ENCODE data around the gene LAMB2. TPM values are rescaled to one million over a fixed set of nuclear protein-coding genes. Genes with fewer than 3 reads are reported as not detected.

LAMB2 gene
- polyA plus RNA-seq, 1 donor (not counting 4 experiments of a cell fraction or from before 2014, with no cell fraction given) = 108 TPM

DNA sequence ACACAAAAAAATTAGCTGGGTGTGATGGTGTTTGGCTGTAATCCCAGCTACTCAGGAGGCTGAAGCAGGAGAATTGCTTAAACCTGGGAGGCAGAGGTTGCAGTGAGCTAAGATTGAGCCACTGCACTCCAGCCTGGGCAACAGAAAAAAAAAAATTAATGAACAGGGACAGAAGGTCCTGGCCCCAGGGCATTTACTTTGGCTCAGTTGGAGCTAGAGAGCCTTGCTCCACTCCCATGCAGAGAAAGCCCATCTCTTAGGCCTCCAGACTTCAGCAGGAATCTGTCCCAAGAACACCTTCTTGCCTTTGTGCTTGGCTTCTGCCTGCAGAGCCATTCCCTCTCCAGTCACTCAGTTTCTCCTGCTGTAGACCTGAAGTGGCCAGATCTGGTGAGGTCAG, 47.3 kb upstream of the LAMB2 start:
- DNase-seq (ENCODE audit: low read depth, low spot score) (no peak), FAIRE-seq (no peak)
- H3K4me2 ChIP-seq (ENCODE audit: control insufficient read depth, extremely low read depth, insufficient read depth, low read depth, low read length) = no peak overlapping the region
- dilution Hi-C loops (cut with MboI; ENCODE audit: extremely low pct_ligation_motif_present, low sequenced_read_pairs) = no loop called here
- peaks cover 0 to 4% of the 10 kb centered on the region in 2 experiments for H3K36me3 ChIP-seq (ENCODE audit: control insufficient read depth in 2 of 2, extremely low read depth in 1 of 2, insufficient read depth in 2 of 2, low read length in 2 of 2)
- no peak overlapping the region for H3K4me3 ChIP-seq (ENCODE audit: control insufficient read depth in 2 of 3, extremely low read depth in 1 of 3, insufficient read depth in 2 of 3, low read depth in 1 of 3, low read length in 3 of 3)
- no peak overlapping the region for H2AFZ ChIP-seq (ENCODE audit: control insufficient read depth, low read length)
- TF ChIP-seq, protein P1, sequence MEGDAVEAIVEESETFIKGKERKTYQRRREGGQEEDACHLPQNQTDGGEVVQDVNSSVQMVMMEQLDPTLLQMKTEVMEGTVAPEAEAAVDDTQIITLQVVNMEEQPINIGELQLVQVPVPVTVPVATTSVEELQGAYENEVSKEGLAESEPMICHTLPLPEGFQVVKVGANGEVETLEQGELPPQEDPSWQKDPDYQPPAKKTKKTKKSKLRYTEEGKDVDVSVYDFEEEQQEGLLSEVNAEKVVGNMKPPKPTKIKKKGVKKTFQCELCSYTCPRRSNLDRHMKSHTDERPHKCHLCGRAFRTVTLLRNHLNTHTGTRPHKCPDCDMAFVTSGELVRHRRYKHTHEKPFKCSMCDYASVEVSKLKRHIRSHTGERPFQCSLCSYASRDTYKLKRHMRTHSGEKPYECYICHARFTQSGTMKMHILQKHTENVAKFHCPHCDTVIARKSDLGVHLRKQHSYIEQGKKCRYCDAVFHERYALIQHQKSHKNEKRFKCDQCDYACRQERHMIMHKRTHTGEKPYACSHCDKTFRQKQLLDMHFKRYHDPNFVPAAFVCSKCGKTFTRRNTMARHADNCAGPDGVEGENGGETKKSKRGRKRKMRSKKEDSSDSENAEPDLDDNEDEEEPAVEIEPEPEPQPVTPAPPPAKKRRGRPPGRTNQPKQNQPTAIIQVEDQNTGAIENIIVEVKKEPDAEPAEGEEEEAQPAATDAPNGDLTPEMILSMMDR (optimal IDR thresholded peaks at IDR 0.05 in 1 of 3, IDR thresholded peaks at IDR 0.05 in 1 of 3, conservative IDR thresholded peaks at IDR 0.05 in 1 of 3; ENCODE audit: extremely low read depth in 1 of 3, insufficient read depth in 2 of 3, low read length in 3 of 3) = no peak
- TF ChIP-seq EZH2 (IDR thresholded peaks at IDR 0.05; ENCODE audit: low read length) = no peak
- H4K20me1 ChIP-seq (ENCODE audit: control insufficient read depth, extremely low read depth, insufficient read depth, low read length) = no peaks in the 10 kb centered on the region
- H3K27me3 ChIP-seq (ENCODE audit: control insufficient read depth, extremely low read depth, insufficient read depth, low read length) = no peaks in the 10 kb centered on the region
- no peaks in the 10 kb centered on the region for H3K9me3 ChIP-seq (ENCODE audit: control insufficient read depth, low read depth, low read length)
- H3K4me1 ChIP-seq (ENCODE audit: control insufficient read depth, extremely low read depth, insufficient read depth, low read length) = no peaks in the 10 kb centered on the region
- no peak overlapping the region for H3K9ac ChIP-seq (ENCODE audit: control insufficient read depth, extremely low read depth, insufficient read depth, low read length)
- H3K79me2 ChIP-seq (ENCODE audit: control insufficient read depth, insufficient read depth, low read length) = no peaks in the 10 kb centered on the region
- H3K27ac ChIP-seq (ENCODE audit: control insufficient read depth, insufficient read depth, low read length) = no peak overlapping the region
- H3K9me1 ChIP-seq (ENCODE audit: control insufficient read depth, extremely low read depth, insufficient read depth, low read length) = no peaks in the 10 kb centered on the region

DNA sequence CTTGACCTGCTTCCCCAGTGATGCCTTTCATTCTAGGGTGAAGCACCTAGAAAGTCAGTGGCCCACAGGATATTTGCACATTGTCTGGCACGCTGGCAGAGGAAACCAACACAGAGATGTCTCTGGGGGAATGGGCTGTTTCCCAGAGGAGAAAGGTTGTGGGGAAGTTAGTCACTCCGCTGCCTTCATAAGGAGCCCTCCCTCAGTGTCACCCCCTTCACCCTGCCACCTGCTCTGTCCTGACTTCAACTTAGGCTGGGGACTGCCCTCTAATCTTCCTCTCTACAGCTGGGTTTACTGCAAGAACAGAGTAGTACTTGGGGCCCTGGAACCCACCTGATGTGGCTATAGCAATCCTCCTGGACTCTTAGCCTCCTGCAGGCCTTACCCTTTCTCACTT, 44.2 kb upstream of the LAMB2 start:
- no peaks in the 10 kb centered on the region for H3K9me1 ChIP-seq (ENCODE audit: control insufficient read depth, extremely low read depth, insufficient read depth, low read length)
- no peak overlapping the region for H3K27ac ChIP-seq (ENCODE audit: control insufficient read depth, insufficient read depth, low read length)
- no peaks in the 10 kb centered on the region for H3K27me3 ChIP-seq (ENCODE audit: control insufficient read depth, extremely low read depth, insufficient read depth, low read length)
- no peaks in the 10 kb centered on the region for H3K79me2 ChIP-seq (ENCODE audit: control insufficient read depth, insufficient read depth, low read length)
- peaks cover 0 to 6% of the 10 kb centered on the region in 2 experiments for H3K36me3 ChIP-seq (ENCODE audit: control insufficient read depth in 2 of 2, extremely low read depth in 1 of 2, insufficient read depth in 2 of 2, low read length in 2 of 2)
- dilution Hi-C loops (cut with MboI; ENCODE audit: extremely low pct_ligation_motif_present, low sequenced_read_pairs) = no loop called here
- H3K4me1 ChIP-seq (ENCODE audit: control insufficient read depth, extremely low read depth, insufficient read depth, low read length) = peaks cover 3% of the 10 kb centered on the region
- no peak overlapping the region for H3K9ac ChIP-seq (ENCODE audit: control insufficient read depth, extremely low read depth, insufficient read depth, low read length)
- H3K4me2 ChIP-seq (ENCODE audit: control insufficient read depth, extremely low read depth, insufficient read depth, low read depth, low read length) = no peak overlapping the region
- TF ChIP-seq, protein P1 (optimal IDR thresholded peaks at IDR 0.05 in 1 of 3, IDR thresholded peaks at IDR 0.05 in 1 of 3, conservative IDR thresholded peaks at IDR 0.05 in 1 of 3; ENCODE audit: extremely low read depth in 1 of 3, insufficient read depth in 2 of 3, low read length in 3 of 3) = no peak
- no peak for TF ChIP-seq EZH2 (IDR thresholded peaks at IDR 0.05; ENCODE audit: low read length)
- H2AFZ ChIP-seq (ENCODE audit: control insufficient read depth, low read length) = no peak overlapping the region
- FAIRE-seq (peak; percentile 43), DNase-seq (ENCODE audit: low read depth, low spot score) (no peak)
- H3K4me3 ChIP-seq (ENCODE audit: control insufficient read depth in 2 of 3, extremely low read depth in 1 of 3, insufficient read depth in 2 of 3, low read depth in 1 of 3, low read length in 3 of 3) = no peak overlapping the region
- H3K9me3 ChIP-seq (ENCODE audit: control insufficient read depth, low read depth, low read length) = no peaks in the 10 kb centered on the region
- no peaks in the 10 kb centered on the region for H4K20me1 ChIP-seq (ENCODE audit: control insufficient read depth, extremely low read depth, insufficient read depth, low read length)

Data from keratinocyte (primary cell).